GM12878 (cell line): Measurements from ENCODE around the gene MAP3K21. TPM values are rescaled to one million over a fixed set of nuclear protein-coding genes. Genes with fewer than 3 reads are reported as not detected.

Experiments used
- ATAC-seq: fragments of 200-7000 bp; cut with Tn5 transposase; 3 replicates; pipeline ENCODE4 v1.9.1; 2020; ENCODE audit warnings: mild to moderate bottlenecking, moderate library complexity
- BruUV-seq: library from RNA; stranded (reverse); fragments of 400-500 nt; replicated peaks from 2 replicates; lab custom pipeline; 2021; lab: Mats Ljungman, UMichigan
- CTCF ChIA-PET: fragments of 300-600 bp; sonication (Branson Sonifier 250); formaldehyde crosslinking; extraction: SDS; loops from one replicate; lab custom pipeline; 2021; ENCODE audit warnings: inconsistent platforms; lab: Yijun Ruan, JAX
- POLR2A ChIA-PET: fragments of 350-600 bp; formaldehyde crosslinking; extraction: SDS; loops from one replicate; lab custom pipeline; 2021; ENCODE audit warnings: inconsistent platforms; lab: Charles Lee
- RAD21 ChIA-PET: fragments of 300-600 bp; sonication (Branson Sonifier 250); formaldehyde crosslinking; loops from one replicate; lab custom pipeline; 2023; ENCODE audit warnings: antibody characterized with exemption; ENCODE audit not compliant: unreplicated experiment; lab: Charles Lee
- SMC1A ChIA-PET: fragments of 300-600 bp; sonication (Branson Sonifier 250); formaldehyde crosslinking; loops from one replicate; lab custom pipeline; 2023; ENCODE audit not compliant: unreplicated experiment, uncharacterized antibody; lab: Charles Lee
- DNase-seq: peaks from one replicate; pipeline ENCODE4 v3.0.0-alpha.2; 2011; ENCODE audit warnings: low read depth, low spot score
- FAIRE-seq: peaks from 3 replicates; lab custom pipeline; 2011; peaks lifted over from hg19 to GRCh38; lab: Jason Lieb, UNC
- H2AFZ ChIP-seq: 2 replicates; pipeline ENCODE4 v1.6.0; 2011; ENCODE audit warnings: low read depth, low read length, control low read depth; ENCODE audit not compliant: control insufficient read depth
- H3K27ac ChIP-seq: 2 replicates; pipeline ENCODE4 v1.5.1; 2011; ENCODE audit warnings: control low read depth; ENCODE audit not compliant: control insufficient read depth, insufficient read depth
- H3K27me3 ChIP-seq, 2 experiments: replicated peaks in 1 of 2; 2 replicates each; pipeline versions ENCODE4 v1.6.0 to v1.6.1; 2011; ENCODE audit warnings: low read length in 1 of 2; ENCODE audit not compliant: control insufficient read depth in 2 of 2, insufficient read depth in 2 of 2
- H3K36me3 ChIP-seq, 2 experiments: 2 replicates each; pipeline ENCODE4 v1.5.1; 2011; ENCODE audit warnings: low read length in 1 of 2; ENCODE audit not compliant: control insufficient read depth in 2 of 2, insufficient read depth in 2 of 2
- H3K4me1 ChIP-seq: 2 replicates; pipeline ENCODE4 v1.6.1; 2011; ENCODE audit warnings: mild to moderate bottlenecking, low read length, moderate library complexity, mixed read lengths; ENCODE audit not compliant: control insufficient read depth, insufficient read depth
- H3K4me2 ChIP-seq: 2 replicates; pipeline ENCODE4 v1.6.0; 2011; ENCODE audit warnings: control low read depth; ENCODE audit not compliant: control insufficient read depth, insufficient read depth
- H3K4me3 ChIP-seq: fragments of 200-600 bp; sonication (generic); 2 replicates; pipeline ENCODE4 v1.5.1; 2016
- H3K79me2 ChIP-seq: 2 replicates; pipeline ENCODE4 v1.6.0; 2011; ENCODE audit warnings: low read length; ENCODE audit not compliant: control insufficient read depth, insufficient read depth
- H3K9ac ChIP-seq: 2 replicates; pipeline ENCODE4 v1.8.0; 2011; ENCODE audit warnings: low read length, control low read depth, mixed read lengths; ENCODE audit not compliant: control insufficient read depth, insufficient read depth
- H3K9me3 ChIP-seq: replicated peaks from 3 replicates; pipeline ENCODE4 v1.5.1; 2011; ENCODE audit warnings: mild to moderate bottlenecking, low read length; ENCODE audit not compliant: control insufficient read depth, insufficient read depth
- H4K20me1 ChIP-seq: 2 replicates; pipeline ENCODE4 v1.6.0; 2011; ENCODE audit not compliant: control insufficient read depth, insufficient read depth
- CBFB ChIP-seq: IDR thresholded peaks from 2 replicates; pipeline ENCODE4 v1.6.1; 2016; ENCODE audit warnings: antibody characterized with exemption, low read depth
- CREM ChIP-seq: IDR thresholded peaks from 2 replicates; pipeline ENCODE4 v1.6.1; 2014; ENCODE audit warnings: antibody characterized with exemption, low read depth
- EP300 ChIP-seq, 2 experiments: fragments of 150-350 bp in 1 of 2; IDR thresholded peaks; 2 replicates each; pipeline ENCODE4 v1.6.1; 2011 to 2012; ENCODE audit warnings: low read depth in 2 of 2, low read length in 2 of 2, borderline replicate concordance in 1 of 2, improper control_type of control experiment in 1 of 2, inconsistent platforms in 1 of 2; ENCODE audit not compliant: control insufficient read depth in 1 of 2
- ETV6 ChIP-seq, 2 experiments: fragments of 450-650 bp in 1 of 2; IDR thresholded peaks in 1 of 2; conservative IDR thresholded peaks in 1 of 2; 2 replicates each; pipeline ENCODE4 v1.6.1; 2014; ENCODE audit warnings: antibody characterized with exemption in 1 of 2, borderline replicate concordance in 1 of 2, low read depth in 1 of 2, mild to moderate bottlenecking in 1 of 2, moderate library complexity in 1 of 2
- HDAC2 ChIP-seq: fragments of 200-600 bp; sonication (generic); IDR thresholded peaks from 2 replicates; pipeline ENCODE4 v1.6.1; 2017
- IKZF1 ChIP-seq: fragments of 450-650 bp; conservative IDR thresholded peaks from 2 replicates; pipeline ENCODE4 v1.6.1; 2017; ENCODE audit warnings: antibody characterized with exemption, mild to moderate bottlenecking
- IRF4 ChIP-seq: IDR thresholded peaks from 2 replicates; pipeline ENCODE4 v1.6.1; 2011; ENCODE audit warnings: low read depth, low read length
- JUND ChIP-seq: IDR thresholded peaks from 2 replicates; pipeline ENCODE4 v1.6.1; 2012; ENCODE audit warnings: low read depth, mild to moderate bottlenecking, low read length, improper control_type of control experiment, moderate library complexity
- LARP7 ChIP-seq: fragments of 450-650 bp; IDR thresholded peaks from 2 replicates; pipeline ENCODE4 v1.6.1; 2017; ENCODE audit warnings: mild to moderate bottlenecking
- NFYA ChIP-seq: IDR thresholded peaks from 2 replicates; pipeline ENCODE4 v1.6.1; 2011; ENCODE audit warnings: low read depth, mild to moderate bottlenecking, low read length, improper control_type of control experiment, borderline replicate concordance
- NR2F1 ChIP-seq: fragments of 450-650 bp; conservative IDR thresholded peaks from 2 replicates; pipeline ENCODE4 v1.6.1; 2017; ENCODE audit warnings: mild to moderate bottlenecking
- SUZ12 ChIP-seq: fragments of 200-600 bp; sonication (generic); IDR thresholded peaks from one replicate; pipeline ENCODE4 v1.6.1; 2018; ENCODE audit warnings: antibody characterized with exemption, mild to moderate bottlenecking; ENCODE audit not compliant: unreplicated experiment
- TAF1 ChIP-seq: IDR thresholded peaks from 2 replicates; pipeline ENCODE4 v1.6.1; 2011; ENCODE audit warnings: mild to moderate bottlenecking, low read depth, low read length, borderline replicate concordance
- YBX1 ChIP-seq: fragments of 450-650 bp; IDR thresholded peaks from 2 replicates; pipeline ENCODE4 v1.6.1; 2016; ENCODE audit warnings: antibody characterized with exemption
- ZNF217 ChIP-seq: fragments of 450-650 bp; IDR thresholded peaks from 2 replicates; pipeline ENCODE4 v1.6.1; 2017; ENCODE audit warnings: antibody characterized with exemption, mild to moderate bottlenecking
- WGBS: methylation state at CpG from one replicate; pipeline ENCODE4 v1.1.6; 2016; ENCODE audit warnings: low lambda C conversion rate; ENCODE audit not compliant: insufficient replicate concordance, insufficient coverage; ENCODE audit errors: missing lambda C conversion rate; 5-methylcytosine and 5-hydroxymethylcytosine counted together
- in situ Hi-C: fragments of 300-500 bp; cut with MboI; formaldehyde crosslinking; loops from 9 replicates; pipeline ENCODE4 v1.14.3; 2018; ENCODE audit warnings: mixed read lengths
- intact Hi-C: fragments of 100-400 bp; cut with micrococcal nuclease; formaldehyde crosslinking; loops from one replicate; pipeline ENCODE4 v1.14.2; 2022; ENCODE audit not compliant: unreplicated experiment
- polyA plus RNA-seq, 11 experiments: library from polyadenylated mRNA; depleted of rRNA in 4 of 11; unstranded in 6 of 11; stranded (reverse) in 5 of 11; fragments of >200 nt; fragmentation: Nextera tagmentation in 4 of 11; fragmentation: Illumina TruSeq in 1 of 11; extraction: Ambion mirVana in 4 of 11; extraction: Trizol in 1 of 11; gene quantifications; 1 replicate in 1 of 11; 2 replicates in 10 of 11; pipeline versions ENCODE4 v1.2.1 to v1.2.3, GENCODE V29; 2011 to 2016; ENCODE audit warnings: inconsistent platforms in 2 of 11, missing spikeins in 2 of 11, low read depth in 1 of 11
- total RNA-seq, 4 experiments: library from RNA; depleted of rRNA in 3 of 4; stranded (reverse); fragments of >200 nt in 3 of 4; fragmentation: Illumina TruSeq in 1 of 4; extraction: Trizol in 1 of 4; gene quantifications; 2 replicates each; pipeline versions ENCODE4 v1.2.1 to v1.2.3, GENCODE V29; 2013 to 2021
- TF ChIP-seq, protein P1 (sequence below): fragments of 450-650 bp; IDR thresholded peaks from 2 replicates; pipeline ENCODE4 v1.6.1; 2016; ENCODE audit warnings: mild to moderate bottlenecking, moderate library complexity, borderline replicate concordance

MAP3K21 gene
- total and polyA plus RNA-seq, 10 of the 15 experiments (the other 5 are each of a cell fraction or from before 2014, with no cell fraction given): 0.02 to 0.21 (median 0.09) TPM; not detected in 1

DNA sequence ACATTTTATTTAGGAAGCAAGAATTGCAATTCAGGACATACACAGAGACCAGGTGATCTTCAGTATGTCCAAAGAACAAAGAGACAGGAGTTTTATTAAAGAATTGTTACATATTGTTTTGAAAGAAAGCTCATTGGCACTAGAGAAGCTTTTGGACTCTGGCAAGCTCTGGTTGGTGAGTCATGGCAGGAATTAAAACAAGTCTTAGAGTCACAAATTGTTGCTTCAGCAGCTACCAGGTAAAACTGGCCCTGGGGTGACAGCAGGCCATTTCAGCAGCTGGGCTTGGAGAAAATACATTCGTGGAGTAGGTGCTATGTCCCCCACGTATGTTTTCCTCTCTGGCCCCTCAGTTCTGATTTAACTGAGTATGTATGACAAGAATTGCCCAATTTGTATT lies 58.8 kb downstream of the MAP3K21 start:
- RAD21 ChIA-PET: interaction anchor here (1.4 kb wide), 1 partner anchor 9 kb away, joined by 3 read pairs; no protein-coding TSS in a partner anchor
- H3K27me3 ChIP-seq: peaks cover 0 to 2% of the 10 kb centered on the region in 2 experiments; a peak in 2 of 4 replicates
- WGBS: 3% methylated on average over 2 of the region's 2 CpGs
- no peaks in the 10 kb centered on the region for H3K36me3 ChIP-seq
- in situ Hi-C loops: no loop called here
- no peak overlapping the region for H3K4me3 ChIP-seq
- H3K4me2 ChIP-seq: no peak overlapping the region
- H2AFZ ChIP-seq: no peak overlapping the region
- no peak for TF ChIP-seq CBFB
- no peak for TF ChIP-seq LARP7
- no peak for TF ChIP-seq ZNF217
- TF ChIP-seq, protein P1, sequence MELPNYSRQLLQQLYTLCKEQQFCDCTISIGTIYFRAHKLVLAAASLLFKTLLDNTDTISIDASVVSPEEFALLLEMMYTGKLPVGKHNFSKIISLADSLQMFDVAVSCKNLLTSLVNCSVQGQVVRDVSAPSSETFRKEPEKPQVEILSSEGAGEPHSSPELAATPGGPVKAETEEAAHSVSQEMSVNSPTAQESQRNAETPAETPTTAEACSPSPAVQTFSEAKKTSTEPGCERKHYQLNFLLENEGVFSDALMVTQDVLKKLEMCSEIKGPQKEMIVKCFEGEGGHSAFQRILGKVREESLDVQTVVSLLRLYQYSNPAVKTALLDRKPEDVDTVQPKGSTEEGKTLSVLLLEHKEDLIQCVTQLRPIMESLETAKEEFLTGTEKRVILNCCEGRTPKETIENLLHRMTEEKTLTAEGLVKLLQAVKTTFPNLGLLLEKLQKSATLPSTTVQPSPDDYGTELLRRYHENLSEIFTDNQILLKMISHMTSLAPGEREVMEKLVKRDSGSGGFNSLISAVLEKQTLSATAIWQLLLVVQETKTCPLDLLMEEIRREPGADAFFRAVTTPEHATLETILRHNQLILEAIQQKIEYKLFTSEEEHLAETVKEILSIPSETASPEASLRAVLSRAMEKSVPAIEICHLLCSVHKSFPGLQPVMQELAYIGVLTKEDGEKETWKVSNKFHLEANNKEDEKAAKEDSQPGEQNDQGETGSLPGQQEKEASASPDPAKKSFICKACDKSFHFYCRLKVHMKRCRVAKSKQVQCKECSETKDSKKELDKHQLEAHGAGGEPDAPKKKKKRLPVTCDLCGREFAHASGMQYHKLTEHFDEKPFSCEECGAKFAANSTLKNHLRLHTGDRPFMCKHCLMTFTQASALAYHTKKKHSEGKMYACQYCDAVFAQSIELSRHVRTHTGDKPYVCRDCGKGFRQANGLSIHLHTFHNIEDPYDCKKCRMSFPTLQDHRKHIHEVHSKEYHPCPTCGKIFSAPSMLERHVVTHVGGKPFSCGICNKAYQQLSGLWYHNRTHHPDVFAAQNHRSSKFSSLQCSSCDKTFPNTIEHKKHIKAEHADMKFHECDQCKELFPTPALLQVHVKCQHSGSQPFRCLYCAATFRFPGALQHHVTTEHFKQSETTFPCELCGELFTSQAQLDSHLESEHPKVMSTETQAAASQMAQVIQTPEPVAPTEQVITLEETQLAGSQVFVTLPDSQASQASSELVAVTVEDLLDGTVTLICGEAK: no peak
- no peak for TF ChIP-seq IKZF1
- TF ChIP-seq NFYA: no peak
- TF ChIP-seq ETV6 (conservative IDR thresholded peaks at IDR 0.05 in 1 of 2, IDR thresholded peaks at IDR 0.05 in 1 of 2; ENCODE audit: borderline replicate concordance in 1 of 2, low read depth in 1 of 2): no peak
- no peak for TF ChIP-seq SUZ12
- TF ChIP-seq JUND: no peak
- no peak for TF ChIP-seq IRF4
- no peak for TF ChIP-seq NR2F1
- TF ChIP-seq CREM: no peak
- no peak for TF ChIP-seq HDAC2
- no peak for TF ChIP-seq EP300 (IDR thresholded peaks at IDR 0.05; ENCODE audit: borderline replicate concordance in 1 of 2, control insufficient read depth in 1 of 2, low read depth in 2 of 2, low read length in 2 of 2)
- TF ChIP-seq YBX1: no peak
- TF ChIP-seq TAF1: no peak
- POLR2A ChIA-PET: no interaction called here
- H3K9ac ChIP-seq: no peak overlapping the region
- intact Hi-C loops: no loop called here
- no peaks in the 10 kb centered on the region for H3K4me1 ChIP-seq
- no peak for ATAC-seq
- no peaks in the 10 kb centered on the region for H4K20me1 ChIP-seq
- no peak for FAIRE-seq
- no peaks in the 10 kb centered on the region for H3K9me3 ChIP-seq
- no peak overlapping the region for H3K27ac ChIP-seq
- H3K79me2 ChIP-seq: no peaks in the 10 kb centered on the region
- no peak for DNase-seq
- BruUV-seq: no TSS peak
- SMC1A ChIA-PET: interaction anchor here (1.5 kb wide), 1 partner anchor 21 kb away, joined by 4 read pairs; no protein-coding TSS in a partner anchor
- CTCF ChIA-PET: interaction anchor here (0.6 to 1.3 kb wide), 3 partner anchors 10 to 22 kb away, joined by 3 to 6 read pairs (median 4); no protein-coding TSS in a partner anchor
